Right atrium auricular region (tissue), 2 donors: ENCODE measurements around the gene CPA4. TPM values are rescaled to one million over a fixed set of nuclear protein-coding genes. Genes with fewer than 3 reads are reported as not detected.

Experiments used
- DNase-seq: peaks from one replicate; pipeline ENCODE4 v3.0.0-alpha.2; 2019; ENCODE audit warnings: low spot score
- H3K27ac ChIP-seq, 2 donors: fragments of 200-600 bp; sonication (generic); 1 replicate in 1 of 2; 2 replicates in 1 of 2; pipeline ENCODE4 v1.5.1; 2016 to 2019
- H3K27me3 ChIP-seq, 2 donors: fragments of 200-600 bp; sonication (generic); one replicate each; pipeline versions ENCODE4 v1.5.1 to v1.6.0; 2017 to 2019
- H3K36me3 ChIP-seq: fragments of 200-600 bp; sonication (generic); one replicate; pipeline ENCODE4 v1.5.1; 2016
- H3K4me1 ChIP-seq, 2 donors: fragments of 200-600 bp; sonication (generic); one replicate each; pipeline versions ENCODE4 v1.5.1 to v1.6.0; 2017 to 2019
- H3K4me3 ChIP-seq, 2 donors: fragments of 200-600 bp; sonication (generic); 1 replicate in 1 of 2; 2 replicates in 1 of 2; pipeline ENCODE4 v1.5.1; 2017 to 2019; ENCODE audit warnings: mild to moderate bottlenecking in 1 of 2, moderate library complexity in 1 of 2
- H3K9me3 ChIP-seq, 2 donors: fragments of 200-600 bp; sonication (generic); one replicate each; pipeline ENCODE4 v1.5.1; 2019
- CTCF ChIP-seq, 2 donors: fragments of 200-600 bp; sonication (generic); IDR thresholded peaks; one replicate each; pipeline ENCODE4 v1.5.1; 2019; ENCODE audit warnings: antibody characterized with exemption in 2 of 2
- total RNA-seq, 2 donors: library from RNA; depleted of rRNA; stranded (reverse); fragments of >200 nt; gene quantifications; one replicate each; pipeline ENCODE4 v1.1.0, GENCODE V29; 2016

The CPA4 gene
- total RNA-seq, 2 donors from 2014 or later = 2.0 to 6.0 TPM

GRCh38 chr7:130352194-130353074 is 59.5 kb downstream of the CPA4 start:
- TF ChIP-seq CTCF (IDR thresholded peaks at IDR 0.05) = no peak
- Histone ChIP-seq H3K36me3 (no peaks in the 10 kb centered on the region), H3K4me1 (peaks cover 0 to 32% of the 10 kb centered on the region in 2 donors), H3K4me3 (peak overlapping the region in 1 of 2 donors; percentile 3), H3K27ac (peak overlapping the region; percentile 44 to 64), H3K27me3 (no peaks in the 10 kb centered on the region), H3K9me3 (no peaks in the 10 kb centered on the region)
- DNase-seq = no peak

GRCh38 chr7:130353196-130353595 is 60.2 kb downstream of the CPA4 start:
- Histone ChIP-seq H3K36me3 (no peaks in the 10 kb centered on the region), H3K4me1 (peaks cover 0 to 32% of the 10 kb centered on the region in 2 donors), H3K27me3 (no peaks in the 10 kb centered on the region), H3K9me3 (no peaks in the 10 kb centered on the region), H3K4me3 (no peak overlapping the region), H3K27ac (peak overlapping the region in 1 of 2 donors; percentile 11)
- TF ChIP-seq CTCF (IDR thresholded peaks at IDR 0.05) = no peak
- DNase-seq = no peak

GRCh38 chr7:130356121-130356875 is 63.3 kb downstream of the CPA4 start:
- peaks cover 0 to 26% of the 10 kb centered on the region in 2 donors for H3K4me1 ChIP-seq
- no peak overlapping the region for H3K4me3 ChIP-seq
- peak; percentile 78 for DNase-seq
- no peak for TF ChIP-seq CTCF (IDR thresholded peaks at IDR 0.05)
- H3K27ac ChIP-seq = peak overlapping the region; percentile 50 to 79
- H3K9me3 ChIP-seq = peaks cover 0 to 21% of the 10 kb centered on the region in 2 donors
- no peaks in the 10 kb centered on the region for H3K27me3 ChIP-seq
- no peaks in the 10 kb centered on the region for H3K36me3 ChIP-seq

GRCh38 chr7:130356876-130357611 is 64.1 kb downstream of the CPA4 start:
- Histone ChIP-seq H3K27ac (peak overlapping the region; percentile 50 to 79), H3K9me3 (peaks cover 0 to 21% of the 10 kb centered on the region in 2 donors), H3K36me3 (no peaks in the 10 kb centered on the region), H3K4me1 (peaks cover 0 to 19% of the 10 kb centered on the region in 2 donors), H3K4me3 (no peak overlapping the region), H3K27me3 (no peaks in the 10 kb centered on the region)
- TF ChIP-seq CTCF (IDR thresholded peaks at IDR 0.05) = no peak
- DNase-seq = peak; percentile 72

GRCh38 chr7:130358471-130358870 is 65.5 kb downstream of the CPA4 start:
- no peak for DNase-seq
- peaks cover 0 to 14% of the 10 kb centered on the region in 2 donors for H3K4me1 ChIP-seq
- no peak for TF ChIP-seq CTCF (IDR thresholded peaks at IDR 0.05)
- H3K27me3 ChIP-seq = no peaks in the 10 kb centered on the region
- H3K9me3 ChIP-seq = peaks cover 0 to 21% of the 10 kb centered on the region in 2 donors
- H3K36me3 ChIP-seq = no peaks in the 10 kb centered on the region
- H3K4me3 ChIP-seq = no peak overlapping the region
- H3K27ac ChIP-seq = no peak overlapping the region
